ENCODE results near the gene FHIP1B. TPM values are rescaled to one million over a fixed set of nuclear protein-coding genes. Genes with fewer than 3 reads are reported as not detected.

FHIP1B gene
- polyA plus RNA-seq, 1 donor from 2014 or later, result 36.0 TPM

DNA sequence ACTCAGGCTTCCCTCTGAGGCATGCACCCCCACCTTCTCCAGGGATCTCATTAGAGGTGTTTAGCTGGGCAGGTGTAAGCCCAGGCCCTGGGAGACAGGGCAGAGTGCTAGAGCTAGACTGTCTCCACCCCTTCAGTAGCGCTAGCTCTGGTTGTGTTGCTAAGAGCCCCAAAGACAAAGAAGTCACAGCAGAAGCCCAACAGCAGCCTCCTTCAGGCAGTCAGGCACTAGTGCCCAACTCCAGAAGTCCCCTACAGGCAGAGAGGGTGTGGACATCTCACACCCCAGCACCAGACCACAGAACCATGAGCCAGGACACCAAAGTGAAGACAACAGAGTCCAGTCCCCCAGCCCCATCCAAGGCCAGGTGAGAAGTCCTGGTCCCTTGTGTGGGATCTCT, 4.5 kb upstream of the FHIP1B start, which contains the start of gene CNGA4:
Gene CNGA4 (plus strand): TSS at position 188 of the 400 bp plus-strand sequence. CDS start 118 bp downstream, at position 306.
- no peaks in the 10 kb centered on the region for H4K20me1 ChIP-seq (ENCODE audit: insufficient read depth)
- no peak within 1 kb of the TSS for H2AFZ ChIP-seq (ENCODE audit: low read depth, low read length)
- H3K27me3 ChIP-seq (ENCODE audit: insufficient read depth, low read depth, low read length), result no peaks in the 10 kb centered on the region
- H3K9ac ChIP-seq (ENCODE audit: low read length), result no peak within 1 kb of the TSS
- H3K36me3 ChIP-seq (ENCODE audit: insufficient read depth, low read length), result no peaks in the 10 kb centered on the region
- no peaks in the 10 kb centered on the region for H3K9me3 ChIP-seq (ENCODE audit: low read length)
- H3K27ac ChIP-seq (ENCODE audit: low read length), result no peak within 1 kb of the TSS
- peaks cover 3% of the 10 kb centered on the region for H3K79me2 ChIP-seq (replicated peaks; ENCODE audit: insufficient read depth, low read length)
- H3F3A ChIP-seq (ENCODE audit: insufficient read depth, low read length, poor library complexity, severe bottlenecking), result no peaks in the 10 kb centered on the region
- TF ChIP-seq, protein P1, sequence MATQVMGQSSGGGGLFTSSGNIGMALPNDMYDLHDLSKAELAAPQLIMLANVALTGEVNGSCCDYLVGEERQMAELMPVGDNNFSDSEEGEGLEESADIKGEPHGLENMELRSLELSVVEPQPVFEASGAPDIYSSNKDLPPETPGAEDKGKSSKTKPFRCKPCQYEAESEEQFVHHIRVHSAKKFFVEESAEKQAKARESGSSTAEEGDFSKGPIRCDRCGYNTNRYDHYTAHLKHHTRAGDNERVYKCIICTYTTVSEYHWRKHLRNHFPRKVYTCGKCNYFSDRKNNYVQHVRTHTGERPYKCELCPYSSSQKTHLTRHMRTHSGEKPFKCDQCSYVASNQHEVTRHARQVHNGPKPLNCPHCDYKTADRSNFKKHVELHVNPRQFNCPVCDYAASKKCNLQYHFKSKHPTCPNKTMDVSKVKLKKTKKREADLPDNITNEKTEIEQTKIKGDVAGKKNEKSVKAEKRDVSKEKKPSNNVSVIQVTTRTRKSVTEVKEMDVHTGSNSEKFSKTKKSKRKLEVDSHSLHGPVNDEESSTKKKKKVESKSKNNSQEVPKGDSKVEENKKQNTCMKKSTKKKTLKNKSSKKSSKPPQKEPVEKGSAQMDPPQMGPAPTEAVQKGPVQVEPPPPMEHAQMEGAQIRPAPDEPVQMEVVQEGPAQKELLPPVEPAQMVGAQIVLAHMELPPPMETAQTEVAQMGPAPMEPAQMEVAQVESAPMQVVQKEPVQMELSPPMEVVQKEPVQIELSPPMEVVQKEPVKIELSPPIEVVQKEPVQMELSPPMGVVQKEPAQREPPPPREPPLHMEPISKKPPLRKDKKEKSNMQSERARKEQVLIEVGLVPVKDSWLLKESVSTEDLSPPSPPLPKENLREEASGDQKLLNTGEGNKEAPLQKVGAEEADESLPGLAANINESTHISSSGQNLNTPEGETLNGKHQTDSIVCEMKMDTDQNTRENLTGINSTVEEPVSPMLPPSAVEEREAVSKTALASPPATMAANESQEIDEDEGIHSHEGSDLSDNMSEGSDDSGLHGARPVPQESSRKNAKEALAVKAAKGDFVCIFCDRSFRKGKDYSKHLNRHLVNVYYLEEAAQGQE (IDR thresholded peaks at IDR 0.05; ENCODE audit: borderline replicate concordance), result no peak
- TF ChIP-seq, protein P2, sequence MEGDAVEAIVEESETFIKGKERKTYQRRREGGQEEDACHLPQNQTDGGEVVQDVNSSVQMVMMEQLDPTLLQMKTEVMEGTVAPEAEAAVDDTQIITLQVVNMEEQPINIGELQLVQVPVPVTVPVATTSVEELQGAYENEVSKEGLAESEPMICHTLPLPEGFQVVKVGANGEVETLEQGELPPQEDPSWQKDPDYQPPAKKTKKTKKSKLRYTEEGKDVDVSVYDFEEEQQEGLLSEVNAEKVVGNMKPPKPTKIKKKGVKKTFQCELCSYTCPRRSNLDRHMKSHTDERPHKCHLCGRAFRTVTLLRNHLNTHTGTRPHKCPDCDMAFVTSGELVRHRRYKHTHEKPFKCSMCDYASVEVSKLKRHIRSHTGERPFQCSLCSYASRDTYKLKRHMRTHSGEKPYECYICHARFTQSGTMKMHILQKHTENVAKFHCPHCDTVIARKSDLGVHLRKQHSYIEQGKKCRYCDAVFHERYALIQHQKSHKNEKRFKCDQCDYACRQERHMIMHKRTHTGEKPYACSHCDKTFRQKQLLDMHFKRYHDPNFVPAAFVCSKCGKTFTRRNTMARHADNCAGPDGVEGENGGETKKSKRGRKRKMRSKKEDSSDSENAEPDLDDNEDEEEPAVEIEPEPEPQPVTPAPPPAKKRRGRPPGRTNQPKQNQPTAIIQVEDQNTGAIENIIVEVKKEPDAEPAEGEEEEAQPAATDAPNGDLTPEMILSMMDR (IDR thresholded peaks at IDR 0.05; ENCODE audit: poor library complexity, severe bottlenecking), result no peak
- no peak for TF ChIP-seq MXI1 (conservative IDR thresholded peaks at IDR 0.05; ENCODE audit: poor library complexity, severe bottlenecking)
- no peak for TF ChIP-seq TAF1 (IDR thresholded peaks at IDR 0.05; ENCODE audit: low read depth)
- no peak for TF ChIP-seq RAD21 (conservative IDR thresholded peaks at IDR 0.05)
- TF ChIP-seq SMC3 (conservative IDR thresholded peaks at IDR 0.05; ENCODE audit: poor library complexity), result no peak
- TF ChIP-seq EZH2 (IDR thresholded peaks at IDR 0.05; ENCODE audit: borderline replicate concordance, insufficient read depth, low read length, poor library complexity, severe bottlenecking), result no peak
- TF ChIP-seq POLR2AphosphoS5 (IDR thresholded peaks at IDR 0.05), result no peak
- no peak within 1 kb of the TSS for H3K4me3 ChIP-seq (ENCODE audit: low read length)
- no peaks in the 10 kb centered on the region for H3K9me2 ChIP-seq (ENCODE audit: insufficient read depth, low read length)
- no peak within 1 kb of the TSS for H3K4me2 ChIP-seq (ENCODE audit: low read length)

DNA sequence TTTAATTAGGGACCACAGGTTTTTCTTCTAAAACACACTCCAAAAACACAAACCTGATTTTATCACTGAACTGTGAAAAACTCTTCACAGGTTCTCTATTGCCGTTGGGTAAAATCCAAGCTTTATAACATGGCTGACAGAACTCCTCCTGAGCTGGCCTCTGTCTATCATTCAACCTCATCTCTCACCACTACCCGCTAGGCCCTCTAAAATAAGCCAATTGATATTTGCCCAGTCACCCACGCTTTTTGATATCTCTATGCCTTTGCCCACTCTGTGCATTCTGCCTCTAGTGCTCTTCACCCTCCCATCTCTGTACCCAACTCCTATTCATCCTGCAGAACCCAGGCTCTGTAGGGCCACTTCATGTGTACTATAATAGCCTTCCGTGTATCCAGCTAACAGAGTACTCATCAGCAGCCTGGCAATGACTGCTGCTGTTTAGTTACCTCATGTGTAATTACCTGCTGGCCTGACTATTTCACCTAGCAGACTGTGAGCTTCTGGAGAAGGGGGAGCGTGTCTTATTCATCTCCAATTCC, 3.4 kb upstream of the FHIP1B start:
- Histone ChIP-seq H3K4me3 (ENCODE audit: low read length) (no peak overlapping the region), H3F3A (ENCODE audit: insufficient read depth, low read length, poor library complexity, severe bottlenecking) (no peaks in the 10 kb centered on the region), H3K4me2 (ENCODE audit: low read length) (no peak overlapping the region), H3K36me3 (ENCODE audit: insufficient read depth, low read length) (no peaks in the 10 kb centered on the region), H3K27ac (ENCODE audit: low read length) (no peak overlapping the region), H3K9me2 (ENCODE audit: insufficient read depth, low read length) (no peaks in the 10 kb centered on the region), H2AFZ (ENCODE audit: low read depth, low read length) (no peak overlapping the region), H3K9ac (ENCODE audit: low read length) (no peak overlapping the region), H3K27me3 (ENCODE audit: insufficient read depth, low read depth, low read length) (no peaks in the 10 kb centered on the region), H4K20me1 (ENCODE audit: insufficient read depth) (no peaks in the 10 kb centered on the region), H3K79me2 (replicated peaks; ENCODE audit: insufficient read depth, low read length) (peaks cover 14% of the 10 kb centered on the region), H3K9me3 (ENCODE audit: low read length) (no peaks in the 10 kb centered on the region)
- no peak for TF ChIP-seq TAF1 (IDR thresholded peaks at IDR 0.05; ENCODE audit: low read depth)
- no peak for TF ChIP-seq MXI1 (conservative IDR thresholded peaks at IDR 0.05; ENCODE audit: poor library complexity, severe bottlenecking)
- no peak for TF ChIP-seq RAD21 (conservative IDR thresholded peaks at IDR 0.05)
- no peak for TF ChIP-seq SMC3 (conservative IDR thresholded peaks at IDR 0.05; ENCODE audit: poor library complexity)
- no peak for TF ChIP-seq EZH2 (IDR thresholded peaks at IDR 0.05; ENCODE audit: borderline replicate concordance, insufficient read depth, low read length, poor library complexity, severe bottlenecking)
- TF ChIP-seq, protein P2 (IDR thresholded peaks at IDR 0.05; ENCODE audit: poor library complexity, severe bottlenecking), result no peak
- TF ChIP-seq EP300 (conservative IDR thresholded peaks at IDR 0.05; ENCODE audit: poor library complexity, severe bottlenecking), result no peak
- TF ChIP-seq, protein P1 (IDR thresholded peaks at IDR 0.05; ENCODE audit: borderline replicate concordance), result no peak
- TF ChIP-seq POLR2AphosphoS5 (IDR thresholded peaks at IDR 0.05), result no peak

Measured in neural cell (in vitro differentiated cells).